ENCODE data around the gene TMPRSS3.

DNA sequence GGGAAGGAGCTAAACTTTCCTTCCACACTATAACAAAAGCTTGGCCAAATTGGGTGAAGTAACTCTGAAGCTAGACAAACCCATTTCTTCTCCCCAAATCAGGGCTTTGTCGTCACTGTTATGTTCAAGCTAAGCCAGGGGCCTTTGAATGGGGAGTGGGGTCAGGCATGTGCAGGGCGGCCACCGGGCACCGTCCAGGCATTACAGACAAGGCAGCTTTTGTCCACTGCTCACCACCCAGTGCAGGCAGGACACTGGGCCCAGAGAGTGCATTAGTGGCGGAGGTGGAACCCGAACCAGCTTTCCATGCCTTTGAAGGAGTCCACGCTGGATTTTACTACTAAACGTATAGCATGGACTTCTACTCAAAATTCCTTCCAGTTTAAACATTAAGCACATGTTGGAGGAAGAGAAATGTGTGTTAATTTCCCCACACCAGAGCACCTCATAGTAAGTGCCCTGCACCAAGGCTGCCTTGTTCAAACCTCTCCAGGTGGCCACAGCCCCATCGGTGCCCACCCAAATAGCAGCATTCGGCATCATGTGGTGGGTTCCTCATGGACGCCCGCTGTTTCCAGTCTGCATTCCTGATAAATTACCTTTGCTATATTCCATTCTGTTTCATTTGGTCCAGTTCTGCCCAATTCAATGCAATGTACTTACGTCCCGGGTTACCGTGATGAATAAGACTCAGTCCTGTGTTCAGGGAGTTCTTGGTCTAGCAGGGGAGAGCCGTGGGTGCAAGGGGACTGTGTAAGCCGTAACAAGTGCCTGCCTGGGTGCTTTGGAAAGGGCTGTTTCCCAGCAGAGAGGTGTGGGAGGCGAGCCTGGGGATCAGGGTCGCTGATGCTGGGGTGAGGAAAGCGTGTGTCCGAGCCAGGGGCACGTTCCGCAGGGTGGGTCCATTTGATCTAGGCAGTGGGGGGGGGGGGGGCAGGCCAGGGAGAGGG, 9.5 kb upstream of the TMPRSS3 start:
- no peak for TF ChIP-seq CTCF (conservative IDR thresholded peaks at IDR 0.05)
- TF ChIP-seq ZFX (IDR thresholded peaks at IDR 0.05) = no peak
